ENCODE results near the gene PKN2. TPM values are rescaled to one million over a fixed set of nuclear protein-coding genes. Genes with fewer than 3 reads are reported as not detected.

PKN2 gene
- total and polyA plus RNA-seq, 2 donors (not counting 1 experiment from before 2014, with no cell fraction given) = 11.9 to 51.6 TPM

- Histone ChIP-seq H3K27me3 (replicated peaks in 1 of 4; ENCODE audit: control extremely low read depth in 1 of 4, control insufficient read depth in 3 of 4, insufficient read depth in 4 of 4, low read length in 3 of 4) (no peaks in the 10 kb centered on the region), H4K20me1 (ENCODE audit: control insufficient read depth, insufficient read depth, low read length, poor library complexity, severe bottlenecking) (no peaks in the 10 kb centered on the region), H2AFZ (ENCODE audit: insufficient read depth, low read depth, low read length, poor library complexity, severe bottlenecking) (no peak overlapping the region), H3K4me1 (ENCODE audit: control insufficient read depth in 2 of 2, insufficient read depth in 2 of 2, low read length in 2 of 2) (peaks cover 0 to 6% of the 10 kb centered on the region in 2 donors), H3K4me3 (ENCODE audit: control extremely low read depth in 1 of 5, extremely low read depth in 1 of 5, insufficient read depth in 1 of 5, low read depth in 2 of 5, low read length in 4 of 5) (no peak overlapping the region), H3K79me2 (ENCODE audit: control insufficient read depth, insufficient read depth, low read length) (no peaks in the 10 kb centered on the region), H3K27ac (ENCODE audit: low read length in 2 of 2) (no peak overlapping the region), H3K4me2 (replicated peaks; ENCODE audit: low read depth, low read length, poor library complexity, severe bottlenecking) (no peak overlapping the region), H3K36me3 (replicated peaks in 1 of 2; ENCODE audit: control extremely low read depth in 1 of 2, control insufficient read depth in 1 of 2, extremely low read depth in 1 of 2, insufficient read depth in 2 of 2, low read length in 1 of 2) (peaks cover 13 to 47% of the 10 kb centered on the region in 2 experiments), H3K9me3 (ENCODE audit: control extremely low read depth in 1 of 3, control insufficient read depth in 2 of 3, insufficient read depth in 1 of 3, low read length in 2 of 3) (peaks cover 8 to 18% (median 17%) of the 10 kb centered on the region in 3 donors), H3K9ac (ENCODE audit: low read length) (no peak overlapping the region)
- peak; percentile 39 for ATAC-seq (ENCODE audit: low read depth)
- 100% methylated on average over 2 of the region's 5 CpGs for WGBS (ENCODE audit: insufficient coverage)
- peak; percentile 12 for DNase-seq
- intact Hi-C loops (cut with micrococcal nuclease) = no loop called here
- Mint-ChIP-seq H3K27me3 (no peaks in the 10 kb centered on the region), H3K27ac (no peak overlapping the region), H3K4me3 (no peak overlapping the region), H3K4me1 (peaks cover 7% of the 10 kb centered on the region), H3K9me3 (ENCODE audit: insufficient read depth) (peaks cover 9% of the 10 kb centered on the region)
- ChIA-PET CTCF (interaction anchor here (1.3 kb wide), 1 partner anchor 145 kb away, joined by 3 read pairs; no protein-coding TSS in a partner anchor), POLR2A (no interaction called here)
- TF ChIP-seq CTCF (IDR thresholded peaks at IDR 0.05) = peak; percentile 31
- no peak for TF ChIP-seq EZH2 (IDR thresholded peaks at IDR 0.05; ENCODE audit: borderline replicate concordance, insufficient read depth, low read depth, low read length, poor library complexity, severe bottlenecking)
Observed at GRCh38 chr1:88800382-88801051, 116.4 kb downstream of the PKN2 start.

- Histone ChIP-seq H3K79me2 (ENCODE audit: control insufficient read depth, insufficient read depth, low read length) (no peaks in the 10 kb centered on the region), H3K36me3 (replicated peaks in 1 of 2; ENCODE audit: control extremely low read depth in 1 of 2, control insufficient read depth in 1 of 2, extremely low read depth in 1 of 2, insufficient read depth in 2 of 2, low read length in 1 of 2) (peaks cover 14 to 58% of the 10 kb centered on the region in 2 experiments), H3K9me3 (ENCODE audit: control extremely low read depth in 1 of 3, control insufficient read depth in 2 of 3, insufficient read depth in 1 of 3, low read length in 2 of 3) (peaks cover 8 to 18% (median 17%) of the 10 kb centered on the region in 3 donors), H3K4me3 (ENCODE audit: control extremely low read depth in 1 of 5, extremely low read depth in 1 of 5, insufficient read depth in 1 of 5, low read depth in 2 of 5, low read length in 4 of 5) (no peak overlapping the region), H4K20me1 (ENCODE audit: control insufficient read depth, insufficient read depth, low read length, poor library complexity, severe bottlenecking) (no peaks in the 10 kb centered on the region), H3K27ac (ENCODE audit: low read length in 2 of 2) (peak overlapping the region in 1 of 2 donors; percentile 49), H3K4me1 (ENCODE audit: control insufficient read depth in 2 of 2, insufficient read depth in 2 of 2, low read length in 2 of 2) (peaks cover 0 to 6% of the 10 kb centered on the region in 2 donors), H3K9ac (ENCODE audit: low read length) (no peak overlapping the region), H3K4me2 (replicated peaks; ENCODE audit: low read depth, low read length, poor library complexity, severe bottlenecking) (no peak overlapping the region), H3K27me3 (replicated peaks in 1 of 4; ENCODE audit: control extremely low read depth in 1 of 4, control insufficient read depth in 3 of 4, insufficient read depth in 4 of 4, low read length in 3 of 4) (no peaks in the 10 kb centered on the region), H2AFZ (ENCODE audit: insufficient read depth, low read depth, low read length, poor library complexity, severe bottlenecking) (no peak overlapping the region)
- 98% methylated on average over 6 of the region's 9 CpGs for WGBS (ENCODE audit: insufficient coverage)
- H3K4me3 Mint-ChIP-seq = no peak overlapping the region
- peaks cover 7% of the 10 kb centered on the region for H3K4me1 Mint-ChIP-seq
- ATAC-seq (ENCODE audit: low read depth) (no peak), DNase-seq (peak; percentile 12)
- TF ChIP-seq EZH2 (IDR thresholded peaks at IDR 0.05; ENCODE audit: borderline replicate concordance, insufficient read depth, low read depth, low read length, poor library complexity, severe bottlenecking) = no peak
- H3K27me3 Mint-ChIP-seq = no peaks in the 10 kb centered on the region
- intact Hi-C loops (cut with micrococcal nuclease) = loop anchor here (1.0 kb wide), 1 partner anchor 12 kb away; no protein-coding TSS in a partner anchor
- peaks cover 9% of the 10 kb centered on the region for H3K9me3 Mint-ChIP-seq (ENCODE audit: insufficient read depth)
- CTCF ChIA-PET = interaction anchor here (0.7 to 1.4 kb wide), 3 partner anchors 21 to 148 kb away, joined by 3 to 4 read pairs (median 3); no protein-coding TSS in a partner anchor
- H3K27ac Mint-ChIP-seq = peak overlapping the region; percentile 17
- POLR2A ChIA-PET = no interaction called here
Observed at GRCh38 chr1:88801575-88802208, 117.6 kb downstream of the PKN2 start.
